Heart left ventricle (tissue), 13 donors: ENCODE results near the gene CEP350.

Experiments
- CTCF ChIP-seq, 12 donors: fragments of 200-600 bp; sonication (generic) in 4 of 12; IDR thresholded peaks; one replicate each; pipeline versions ENCODE4 v1.5.0 to v1.8.0; 2018 to 2022; ENCODE audit warnings: antibody characterized with exemption in 12 of 12, mild to moderate bottlenecking in 5 of 12
- POLR2A ChIP-seq, 2 donors: fragments of 450-650 bp; IDR thresholded peaks; one replicate each; pipeline ENCODE4 v1.6.1; 2017; ENCODE audit warnings: antibody characterized with exemption in 2 of 2, mild to moderate bottlenecking in 2 of 2, moderate library complexity in 2 of 2
- donor health status: ischemic (EF 13 %, LVEDD 7.1; RV severe dilation, severe dysfunction).
- donor health status: DM: no; HTN: yes; CAD: no.
- donor health status: DM: no; HTN: no; CAD: no.
- donor health status: ischemic (EF 25% LVEDD 6.9; RV normal size, moderate dysfunction).
- donor health status: ischemic (EF 25% LVEDD 5.7; RV mildly dilated, moderate dysfunction).
- donor health status: ischemic (EF 35%, LVEDD 5.7; RV mildly dilated, moderate dysfunction).
- donor health status: nonischemic (EF 11% LVEDD 7.7; RV severe dilation, severe dysfunction).
- donor health status: DM: yes; HTN: yes; CAD: no.
- donor health status: PGD.
- donor health status: ischemic (EF 29% LVEDD 5.4; RV normal size, mild dysfunction).
- donor health status: nonischemic (EF 23%, LVEDD 6.1; RV moderate dilation, normal function).

DNA sequence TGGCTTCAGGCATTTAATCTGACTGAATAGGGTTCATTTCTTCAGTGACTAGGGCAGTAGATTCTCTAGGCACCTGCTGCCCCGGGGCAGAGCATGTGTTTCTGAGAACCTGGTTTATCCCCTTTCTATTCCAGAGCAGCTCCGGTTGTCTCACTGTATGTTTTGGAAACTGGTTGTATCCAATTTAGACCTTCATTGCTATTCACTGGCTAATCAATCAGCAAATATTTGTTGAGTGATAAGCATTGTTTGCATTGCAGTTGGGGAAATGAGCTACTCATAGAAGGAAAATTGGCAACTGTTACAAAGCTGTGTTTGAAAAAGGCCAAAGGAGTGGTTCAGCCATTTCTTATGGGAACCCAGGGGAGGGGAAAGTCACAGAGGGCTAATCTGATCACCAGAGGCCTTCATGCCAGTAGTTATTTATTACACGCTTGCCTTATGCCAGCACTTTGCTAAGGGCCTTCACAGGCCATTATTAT is 203.0 kb downstream of the CEP350 start:
- TF ChIP-seq POLR2A (IDR thresholded peaks at IDR 0.05) (no peak), CTCF (IDR thresholded peaks at IDR 0.05) (no peak)
